Ascending aorta (tissue), 2 donors: Measurements from ENCODE around the gene RNF32. TPM values are rescaled to one million over a fixed set of nuclear protein-coding genes. Genes with fewer than 3 reads are reported as not detected.

ENCODE experiments used
- DNase-seq, 2 donors: peaks; one replicate each; pipeline ENCODE4 v3.0.0-alpha.2; 2019; ENCODE audit warnings: low spot score in 2 of 2
- H3K27ac ChIP-seq, 2 donors: fragments of 200-600 bp; sonication (generic); one replicate each; pipeline ENCODE4 v1.5.1; 2016 to 2017; ENCODE audit warnings: mild to moderate bottlenecking in 1 of 2
- H3K27me3 ChIP-seq: fragments of 200-600 bp; sonication (generic); one replicate; pipeline ENCODE4 v1.5.1; 2017
- H3K36me3 ChIP-seq, 2 donors: fragments of 200-600 bp; sonication (generic); one replicate each; pipeline ENCODE4 v1.5.1; 2016
- H3K4me1 ChIP-seq, 2 donors: fragments of 200-600 bp; sonication (generic); one replicate each; pipeline ENCODE4 v1.5.1; 2016 to 2017; ENCODE audit warnings: mild to moderate bottlenecking in 1 of 2
- H3K4me3 ChIP-seq, 2 donors: fragments of 200-600 bp; sonication (generic); one replicate each; pipeline ENCODE4 v1.5.1; 2016 to 2017; ENCODE audit warnings: mild to moderate bottlenecking in 1 of 2
- H3K9me3 ChIP-seq, 2 donors: fragments of 200-600 bp; sonication (generic); one replicate each; pipeline ENCODE4 v1.5.1; 2016
- intact Hi-C: fragments of 100-400 bp; cut with DNase I; formaldehyde crosslinking; loops from one replicate; pipeline ENCODE4 v1.15.1; 2023
- total RNA-seq: library from RNA; depleted of rRNA; stranded (reverse); fragments of >200 nt; gene quantifications from one replicate; pipeline ENCODE4 v1.1.0, GENCODE V29; 2016
- TF ChIP-seq, protein P1 (sequence below), 3 experiments: fragments of 200-600 bp in 2 of 3; fragments of 450-650 bp in 1 of 3; sonication (generic) in 2 of 3; IDR thresholded peaks; one replicate each; pipeline ENCODE4 v1.5.1; 2016 to 2019; ENCODE audit warnings: antibody characterized with exemption in 3 of 3, mild to moderate bottlenecking in 1 of 3, moderate library complexity in 1 of 3

RNF32 gene
- total RNA-seq, 1 donor from 2014 or later, result 0.32 TPM

DNA sequence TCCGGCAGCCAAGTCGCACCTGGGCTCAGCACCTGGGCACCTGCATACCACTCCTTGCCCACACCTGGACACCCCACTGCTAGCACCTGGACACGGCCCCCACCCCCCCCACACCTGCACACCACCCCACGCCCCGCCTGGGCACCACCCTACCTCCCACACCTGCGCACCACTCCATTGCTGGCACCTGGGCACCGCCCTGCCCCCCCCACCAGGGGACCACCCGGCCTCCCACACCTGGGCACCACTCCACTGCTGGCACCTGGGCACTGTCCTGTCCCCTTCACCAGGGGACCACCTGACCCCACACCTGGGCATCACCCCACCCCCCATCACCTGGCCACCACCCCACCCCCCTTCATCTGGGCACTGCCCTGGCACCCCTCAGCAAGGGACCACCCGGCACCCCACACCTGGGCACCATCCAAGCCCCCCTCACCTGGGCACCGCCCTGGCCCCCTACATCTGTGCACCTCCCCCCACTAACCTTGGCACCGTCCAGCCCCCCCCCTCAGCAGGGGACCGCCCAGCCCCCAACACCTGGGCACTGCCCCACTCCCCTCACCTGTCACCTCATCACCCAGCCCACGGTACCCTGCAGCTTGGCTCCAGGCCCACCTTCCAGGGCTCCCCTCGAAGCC, 33.8 kb upstream of the RNF32 start:
- H3K27me3 ChIP-seq, result no peaks in the 10 kb centered on the region
- H3K4me3 ChIP-seq, result peak overlapping the region in 1 of 2 donors; percentile 52
- no peaks in the 10 kb centered on the region for H3K4me1 ChIP-seq
- no peak overlapping the region for H3K27ac ChIP-seq
- DNase-seq, result no peak
- intact Hi-C loops, result no loop called here
- TF ChIP-seq, protein P1, sequence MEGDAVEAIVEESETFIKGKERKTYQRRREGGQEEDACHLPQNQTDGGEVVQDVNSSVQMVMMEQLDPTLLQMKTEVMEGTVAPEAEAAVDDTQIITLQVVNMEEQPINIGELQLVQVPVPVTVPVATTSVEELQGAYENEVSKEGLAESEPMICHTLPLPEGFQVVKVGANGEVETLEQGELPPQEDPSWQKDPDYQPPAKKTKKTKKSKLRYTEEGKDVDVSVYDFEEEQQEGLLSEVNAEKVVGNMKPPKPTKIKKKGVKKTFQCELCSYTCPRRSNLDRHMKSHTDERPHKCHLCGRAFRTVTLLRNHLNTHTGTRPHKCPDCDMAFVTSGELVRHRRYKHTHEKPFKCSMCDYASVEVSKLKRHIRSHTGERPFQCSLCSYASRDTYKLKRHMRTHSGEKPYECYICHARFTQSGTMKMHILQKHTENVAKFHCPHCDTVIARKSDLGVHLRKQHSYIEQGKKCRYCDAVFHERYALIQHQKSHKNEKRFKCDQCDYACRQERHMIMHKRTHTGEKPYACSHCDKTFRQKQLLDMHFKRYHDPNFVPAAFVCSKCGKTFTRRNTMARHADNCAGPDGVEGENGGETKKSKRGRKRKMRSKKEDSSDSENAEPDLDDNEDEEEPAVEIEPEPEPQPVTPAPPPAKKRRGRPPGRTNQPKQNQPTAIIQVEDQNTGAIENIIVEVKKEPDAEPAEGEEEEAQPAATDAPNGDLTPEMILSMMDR (IDR thresholded peaks at IDR 0.05), result no peak
- no peaks in the 10 kb centered on the region for H3K36me3 ChIP-seq
- H3K9me3 ChIP-seq, result no peaks in the 10 kb centered on the region

DNA sequence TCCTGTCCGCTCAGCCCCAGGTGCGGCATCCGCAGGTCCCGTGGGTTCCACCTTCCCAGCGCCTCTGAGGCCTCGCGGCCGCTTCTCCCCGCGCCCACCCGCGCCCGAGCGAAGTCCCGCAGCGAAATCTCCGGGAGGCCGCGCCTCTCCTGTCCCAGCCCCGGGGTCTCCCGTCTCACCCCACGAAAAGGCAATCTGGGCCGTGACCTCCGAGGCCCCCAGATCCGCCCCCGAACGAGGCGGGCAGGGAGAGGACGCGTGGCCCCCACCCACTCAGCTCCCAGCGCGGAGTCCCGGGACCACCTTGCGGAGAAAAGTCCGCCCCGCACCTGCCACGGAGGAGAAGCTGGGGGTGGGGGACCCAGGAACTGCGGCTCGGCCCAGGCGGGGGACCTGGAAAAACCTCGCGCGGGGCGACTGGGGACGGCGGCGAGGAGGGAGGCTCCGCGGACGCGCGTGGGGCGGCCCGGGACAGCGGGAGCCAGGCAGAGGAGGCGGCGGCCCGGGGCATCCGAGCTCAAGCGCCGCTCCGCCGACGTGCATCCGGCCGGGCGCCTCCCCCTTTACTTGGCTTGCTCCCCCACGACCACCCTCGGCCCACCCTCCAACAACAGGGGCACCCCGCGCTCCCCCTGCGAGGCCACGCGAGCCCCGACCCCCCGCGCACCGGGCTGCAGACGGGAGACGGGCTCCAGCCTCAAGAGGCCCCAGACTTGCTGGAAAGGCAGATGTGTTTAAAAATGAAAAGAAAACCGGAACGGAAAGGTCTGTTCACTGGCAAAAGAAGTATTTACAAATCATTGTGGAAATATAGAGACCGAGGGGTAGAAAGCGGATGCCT, 33.0 kb upstream of the RNF32 start:
- intact Hi-C loops, result no loop called here
- Histone ChIP-seq H3K27me3 (no peaks in the 10 kb centered on the region), H3K36me3 (no peaks in the 10 kb centered on the region), H3K27ac (no peak overlapping the region), H3K9me3 (no peaks in the 10 kb centered on the region), H3K4me3 (peak overlapping the region; percentile 50 to 52), H3K4me1 (no peaks in the 10 kb centered on the region)
- TF ChIP-seq, protein P1 (IDR thresholded peaks at IDR 0.05), result no peak
- DNase-seq, result no peak

DNA sequence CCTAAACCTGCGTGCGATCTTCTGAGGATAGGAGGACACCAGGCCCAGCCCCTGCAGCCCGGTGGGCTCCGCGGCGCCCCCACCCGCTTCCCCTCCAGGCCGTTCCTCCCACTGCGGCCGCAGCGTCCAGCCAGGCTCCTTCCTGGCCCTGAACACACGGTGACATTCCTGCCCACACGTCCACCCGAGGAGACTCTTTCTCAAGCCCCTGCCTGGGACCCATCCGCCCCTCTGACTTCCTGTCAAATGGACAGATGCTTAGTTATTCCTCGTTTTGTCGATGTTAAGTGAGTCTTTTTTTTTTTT, 32.4 kb upstream of the RNF32 start:
- Histone ChIP-seq H3K36me3 (no peaks in the 10 kb centered on the region), H3K4me3 (peak overlapping the region; percentile 50 to 52), H3K27ac (no peak overlapping the region), H3K27me3 (no peaks in the 10 kb centered on the region), H3K9me3 (no peaks in the 10 kb centered on the region), H3K4me1 (no peaks in the 10 kb centered on the region)
- TF ChIP-seq, protein P1 (IDR thresholded peaks at IDR 0.05), result no peak
- intact Hi-C loops, result no loop called here
- no peak for DNase-seq

DNA sequence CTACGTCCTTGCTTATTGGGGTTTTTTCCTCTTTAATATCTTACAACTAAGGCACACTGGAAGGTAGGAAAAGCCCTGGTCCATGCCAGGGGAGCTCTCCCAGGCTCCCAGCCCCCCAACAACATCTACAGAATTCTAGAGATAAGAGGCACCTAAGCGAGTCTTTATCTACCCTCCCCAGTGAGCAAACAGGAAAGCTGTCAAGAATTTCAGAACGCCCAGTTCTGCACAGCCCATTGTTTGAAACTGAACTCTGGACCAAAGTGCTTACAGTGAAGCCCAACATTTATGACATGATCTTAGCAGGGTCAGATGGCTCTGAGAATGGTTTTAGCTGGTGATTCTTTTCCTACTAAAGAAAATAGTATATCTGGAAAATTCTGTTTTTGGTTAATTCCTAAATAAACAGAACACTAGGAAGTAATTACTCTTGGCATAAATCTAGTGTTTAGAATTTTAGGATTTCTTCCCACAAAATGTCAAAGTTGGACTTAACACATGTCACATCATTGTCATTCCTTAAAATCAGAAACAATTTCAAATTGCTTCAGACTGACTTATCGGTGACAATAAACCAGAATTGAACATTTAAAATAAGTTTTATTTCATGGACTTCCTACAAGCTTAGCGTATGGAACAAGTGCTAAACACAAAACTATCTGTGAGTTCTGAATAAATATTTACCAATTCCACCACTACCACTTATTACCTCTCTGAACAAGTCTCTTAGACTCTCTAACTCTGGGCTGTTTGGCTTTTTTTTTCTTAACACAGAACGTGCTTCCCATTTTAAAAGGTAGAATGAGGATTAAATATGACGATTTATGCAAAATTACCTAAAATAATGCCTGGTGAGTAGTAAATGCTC, 31.3 kb upstream of the RNF32 start:
- no peak for DNase-seq
- TF ChIP-seq, protein P1 (IDR thresholded peaks at IDR 0.05), result no peak
- H3K27me3 ChIP-seq, result no peaks in the 10 kb centered on the region
- no peak overlapping the region for H3K4me3 ChIP-seq
- H3K9me3 ChIP-seq, result no peaks in the 10 kb centered on the region
- no peaks in the 10 kb centered on the region for H3K4me1 ChIP-seq
- H3K27ac ChIP-seq, result no peak overlapping the region
- intact Hi-C loops, result no loop called here
- no peaks in the 10 kb centered on the region for H3K36me3 ChIP-seq

DNA sequence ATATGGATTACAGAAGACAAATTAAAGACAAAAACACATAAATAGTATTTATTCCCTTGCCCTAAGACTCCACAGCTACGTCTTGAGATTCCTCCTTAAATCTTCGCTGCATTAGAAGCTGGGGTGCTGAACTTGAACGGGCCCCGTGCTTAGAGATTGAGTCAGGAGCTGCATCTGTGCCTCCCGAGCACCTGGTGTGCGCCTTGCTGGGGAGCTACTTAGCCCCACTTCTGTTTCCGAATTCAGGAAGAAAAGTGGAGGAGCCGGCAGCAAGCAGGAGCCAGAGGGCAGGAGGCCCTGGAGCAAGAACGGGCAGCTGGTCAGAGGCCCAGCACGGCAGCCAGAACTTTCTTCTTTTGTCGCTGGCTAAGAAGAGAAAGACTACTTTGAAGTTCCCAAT, 30.4 kb upstream of the RNF32 start:
- intact Hi-C loops, result no loop called here

More for the DNA sequence above, 30.4 kb upstream of the RNF32 start:
- TF ChIP-seq, protein P1 (IDR thresholded peaks at IDR 0.05), result no peak
- no peaks in the 10 kb centered on the region for H3K9me3 ChIP-seq
- no peak for DNase-seq
- H3K36me3 ChIP-seq, result no peaks in the 10 kb centered on the region
- no peaks in the 10 kb centered on the region for H3K4me1 ChIP-seq
- no peak overlapping the region for H3K27ac ChIP-seq
- H3K4me3 ChIP-seq, result no peak overlapping the region
- H3K27me3 ChIP-seq, result no peaks in the 10 kb centered on the region
